SK-N-SH (cell line): Measurements from ENCODE around the gene OGFR.

Experiments
- TAF1 ChIP-seq: IDR thresholded peaks from 2 replicates; pipeline ENCODE4 v1.6.1; 2012; ENCODE audit warnings: low read depth, mild to moderate bottlenecking, low read length, moderate library complexity, borderline replicate concordance
- USF1 ChIP-seq: IDR thresholded peaks from 2 replicates; pipeline ENCODE4 v1.4.0; 2012; ENCODE audit warnings: low read depth, borderline replicate concordance
- YY1 ChIP-seq: IDR thresholded peaks from 2 replicates; pipeline ENCODE4 v1.4.0; 2012; ENCODE audit warnings: low read depth, mild to moderate bottlenecking

- TF ChIP-seq TAF1 (no peak), YY1 (no peak), USF1 (no peak)
Observed at GRCh38 chr20:62758226-62758912, 46.3 kb upstream of the OGFR start.
